K562 (cell line): ENCODE measurements around the gene TPI1. TPM values are rescaled to one million over a fixed set of nuclear protein-coding genes. Genes with fewer than 3 reads are reported as not detected.

Experiments used
- ATAC-seq: fragments of 200-7000 bp; cut with Tn5 transposase; 3 replicates; pipeline ENCODE4 v1.9.1; 2020; ENCODE audit warnings: moderate library complexity
- BruUV-seq: library from RNA; stranded (reverse); fragments of 400-500 nt; replicated peaks from 2 replicates; lab custom pipeline; 2021; lab: Mats Ljungman, UMichigan
- CTCF ChIA-PET: fragments of 300-600 bp; formaldehyde crosslinking; extraction: SDS; loops from one replicate; lab custom pipeline; 2021; ENCODE audit warnings: low intra/inter-chr PET ratio; lab: Yijun Ruan, JAX
- POLR2A ChIA-PET: fragments of 300-600, 350-650 bp; sonication (Branson Sonifier 250); formaldehyde crosslinking; extraction: SDS; loops from one replicate; lab custom pipeline; 2021; ENCODE audit warnings: antibody characterized with exemption, inconsistent platforms; lab: Yijun Ruan, JAX
- DNase-seq, 4 experiments: peaks; one replicate each; pipeline versions ENCODE4 v3.0.0 to v3.0.0-alpha.2; 2011 to 2018; ENCODE audit warnings: low spot score in 3 of 4, mixed read lengths in 3 of 4; ENCODE audit errors: extremely low read depth in 1 of 4
- FAIRE-seq: peaks from 2 replicates; lab custom pipeline; 2011; peaks lifted over from hg19 to GRCh38; lab: Jason Lieb, UNC
- H2AFZ ChIP-seq: 2 replicates; pipeline ENCODE4 v1.6.0; 2011; ENCODE audit warnings: low read depth, low read length, control low read depth, inconsistent platforms
- H3K27ac ChIP-seq: fragments of 200-600 bp; 3 replicates; pipeline ENCODE4 v1.8.0; 2011; ENCODE audit warnings: low read depth, mild to moderate bottlenecking, control low read depth, inconsistent platforms, low read length, moderate library complexity, mixed read lengths; ENCODE audit errors: extremely low read depth
- H3K27me3 ChIP-seq, 2 experiments: fragments of 300-600 bp in 1 of 2; 2 replicates in 1 of 2; 3 replicates in 1 of 2; pipeline versions ENCODE4 v1.6.0 to v1.8.0; 2011; ENCODE audit warnings: inconsistent platforms in 2 of 2, low read length in 2 of 2, mild to moderate bottlenecking in 1 of 2, mixed read lengths in 1 of 2, moderate library complexity in 1 of 2; ENCODE audit not compliant: control insufficient read depth in 2 of 2, insufficient read depth in 2 of 2
- H3K36me3 ChIP-seq: fragments of 300-600 bp; 3 replicates; pipeline ENCODE4 v1.8.0; 2011; ENCODE audit warnings: mild to moderate bottlenecking, low read length, inconsistent platforms; ENCODE audit not compliant: control insufficient read depth, insufficient read depth
- H3K4me1 ChIP-seq, 2 experiments: fragments of 200-600 bp in 1 of 2; replicated peaks in 1 of 2; 2 replicates in 1 of 2; 3 replicates in 1 of 2; pipeline versions ENCODE4 v1.5.1 to v1.8.0; 2011; ENCODE audit warnings: inconsistent platforms in 2 of 2, low read length in 2 of 2, mild to moderate bottlenecking in 1 of 2, mixed read lengths in 1 of 2, moderate library complexity in 1 of 2; ENCODE audit not compliant: control insufficient read depth in 2 of 2, insufficient read depth in 2 of 2
- H3K4me2 ChIP-seq: 2 replicates; pipeline ENCODE4 v1.6.1; 2011; ENCODE audit warnings: low read length, control low read depth, inconsistent platforms, mixed read lengths; ENCODE audit not compliant: insufficient read depth
- H3K4me3 ChIP-seq: fragments of 200-600 bp; sonication (generic), shearing (Covaris generic); 2 replicates; pipeline ENCODE4 v1.5.1; 2016; ENCODE audit warnings: control low read depth, inconsistent platforms
- H3K79me2 ChIP-seq: fragments of 200-600 bp; 3 replicates; pipeline ENCODE4 v1.8.0; 2011; ENCODE audit warnings: low read length, inconsistent platforms; ENCODE audit not compliant: control insufficient read depth, insufficient read depth
- H3K9ac ChIP-seq, 2 experiments: 2 replicates each; pipeline versions ENCODE4 v1.6.0 to v1.6.1; 2011; ENCODE audit warnings: low read depth in 2 of 2, low read length in 2 of 2, control low read depth in 1 of 2, inconsistent platforms in 1 of 2, mild to moderate bottlenecking in 1 of 2, mixed read lengths in 1 of 2; ENCODE audit not compliant: insufficient read depth in 1 of 2
- H3K9me1 ChIP-seq: one replicate; pipeline ENCODE4 v1.6.0; 2011; ENCODE audit warnings: inconsistent platforms, mild to moderate bottlenecking, low read length, moderate library complexity; ENCODE audit not compliant: control insufficient read depth, insufficient read depth
- H3K9me3 ChIP-seq: replicated peaks from 2 replicates; pipeline ENCODE4 v1.5.1; 2011; ENCODE audit warnings: low read depth, low read length, inconsistent platforms; ENCODE audit not compliant: control insufficient read depth, insufficient read depth
- H4K20me1 ChIP-seq: replicated peaks from 2 replicates; pipeline ENCODE4 v1.6.1; 2011; ENCODE audit warnings: low read length, inconsistent platforms, mixed read lengths; ENCODE audit not compliant: control insufficient read depth, insufficient read depth
- CBX8 ChIP-seq: fragments of 200-600 bp; sonication (generic); IDR thresholded peaks from 2 replicates; pipeline ENCODE4 v1.6.1; 2012; ENCODE audit warnings: borderline replicate concordance, mixed run types, low read depth, mild to moderate bottlenecking, moderate library complexity, mixed read lengths, low read length, control low read depth, inconsistent platforms; ENCODE audit not compliant: poor library complexity, severe bottlenecking; ENCODE audit errors: extremely low read depth
- HMG20A ChIP-seq: fragments of 450-650 bp; formaldehyde crosslinking; conservative IDR thresholded peaks from 2 replicates; pipeline ENCODE4 v1.4.0; 2020; ENCODE audit warnings: mild to moderate bottlenecking, mixed read lengths
- KDM2B ChIP-seq: fragments of 250-450 bp; sonication (Bioruptor Pico); IDR thresholded peaks from 2 replicates; pipeline ENCODE4 v1.8.0; 2021; ENCODE audit warnings: mild to moderate bottlenecking, moderate library complexity
- LEF1 ChIP-seq: fragments of 450-650 bp; IDR thresholded peaks from 2 replicates; pipeline ENCODE4 v1.6.1; 2016; ENCODE audit warnings: mild to moderate bottlenecking
- RBM34 ChIP-seq: fragments of 200-400 bp; formaldehyde crosslinking; IDR thresholded peaks from 2 replicates; pipeline ENCODE4 v1.6.1; 2018; ENCODE audit warnings: low read length, borderline replicate concordance; ENCODE audit not compliant: insufficient read depth
- TAF1 ChIP-seq: IDR thresholded peaks from 2 replicates; pipeline ENCODE4 v1.6.1; 2011; ENCODE audit warnings: mild to moderate bottlenecking, low read length, moderate library complexity; ENCODE audit not compliant: insufficient read depth, control insufficient read depth, severe bottlenecking; ENCODE audit errors: extremely low read depth
- ZNF124 ChIP-seq: sonication (generic); formaldehyde crosslinking; IDR thresholded peaks from 2 replicates; pipeline ENCODE4 v1.8.1; 2022; ENCODE audit warnings: missing genetic modification reagents
- ZNF146 ChIP-seq: IDR thresholded peaks from one replicate; pipeline ENCODE4 v1.6.1; 2018; ENCODE audit warnings: missing compliant biosample characterization; ENCODE audit not compliant: unreplicated experiment
- ZNF76 ChIP-seq: fragments of 250-450 bp; sonication (Bioruptor Pico); IDR thresholded peaks from 2 replicates; pipeline ENCODE4 v1.4.0; 2020; ENCODE audit warnings: mild to moderate bottlenecking, moderate library complexity, borderline replicate concordance
- ZSCAN29 ChIP-seq: fragments of 450-650 bp; IDR thresholded peaks from 2 replicates; pipeline ENCODE4 v1.6.1; 2017
- WGBS: fragments of 100-300 bp; shearing (Covaris generic); methylation state at CpG from one replicate; pipeline ENCODE4 v1.1.6; 2016; ENCODE audit warnings: low coverage, mixed read lengths; ENCODE audit not compliant: insufficient coverage; ENCODE audit errors: missing lambda C conversion rate; 5-methylcytosine and 5-hydroxymethylcytosine counted together
- in situ Hi-C: fragments of 300-500 bp; cut with MboI; formaldehyde crosslinking; loops from 4 replicates; pipeline ENCODE4 v1.15.0; 2018; ENCODE audit warnings: inconsistent platforms, mixed read lengths
- intact Hi-C: fragments of 100-400 bp; cut with micrococcal nuclease; formaldehyde crosslinking; loops from 2 replicates; pipeline ENCODE4 v1.14.2; 2022
- polyA plus RNA-seq, 8 experiments: library from polyadenylated mRNA; depleted of rRNA in 4 of 8; stranded (reverse) in 5 of 8; unstranded in 3 of 8; fragments of >200 nt; fragmentation: Nextera tagmentation in 2 of 8; fragmentation: Illumina TruSeq in 1 of 8; extraction: Ambion mirVana in 2 of 8; extraction: Trizol in 1 of 8; gene quantifications; 2 replicates each; pipeline versions ENCODE4 v1.2.1 to v1.2.3, GENCODE V29; 2011 to 2014; ENCODE audit warnings: inconsistent platforms in 1 of 8, missing spikeins in 1 of 8
- total RNA-seq, 7 experiments: library from RNA; depleted of rRNA in 6 of 7; stranded (reverse); fragments of >200 nt in 6 of 7; fragmentation: Illumina TruSeq in 2 of 7; extraction: Trizol in 2 of 7; gene quantifications; 2 replicates each; pipeline versions ENCODE4 v1.2.1 to v1.2.3, GENCODE V29; 2011 to 2021; ENCODE audit warnings: low replicate concordance in 1 of 7
- TF ChIP-seq, protein P1 (sequence below), 2 experiments: IDR thresholded peaks; 2 replicates each; pipeline ENCODE4 v1.6.1; 2012; ENCODE audit warnings: improper control_type of control experiment in 2 of 2, low read depth in 2 of 2, low read length in 2 of 2, borderline replicate concordance in 1 of 2
- TF ChIP-seq, protein P2 (sequence below): sonication (generic); formaldehyde crosslinking; IDR thresholded peaks from 2 replicates; pipeline ENCODE4 v1.8.0; 2022; ENCODE audit warnings: mild to moderate bottlenecking, missing genetic modification reagents
- TF ChIP-seq, protein P3 (sequence below): sonication (generic); formaldehyde crosslinking; IDR thresholded peaks from 2 replicates; pipeline ENCODE4 v1.8.0; 2022; ENCODE audit warnings: mild to moderate bottlenecking, missing genetic modification reagents

Gene TPI1
- total and polyA plus RNA-seq, 9 of the 15 experiments (the other 6 are each of a cell fraction or from before 2014, with no cell fraction given) = 662 to 4,971 (median 892) TPM

DNA sequence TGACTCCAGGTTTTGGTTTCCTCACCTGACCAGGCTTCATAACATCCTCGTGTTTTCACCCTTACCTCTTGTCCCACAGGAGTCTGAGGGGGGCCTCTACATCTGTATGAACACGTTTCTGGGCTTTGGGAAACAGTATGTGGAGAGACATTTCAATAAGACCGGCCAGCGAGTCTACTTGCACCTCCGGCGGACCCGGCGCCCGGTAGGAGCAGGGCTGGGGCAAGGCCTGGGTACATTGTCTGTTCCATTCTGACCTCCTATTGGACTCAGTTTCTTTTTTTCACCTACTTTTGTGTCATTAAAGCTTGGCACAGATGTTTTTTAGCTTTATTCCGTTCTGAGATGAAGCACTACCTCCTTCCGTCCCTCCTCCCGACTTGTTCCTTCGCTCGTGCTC lies 12.0 kb upstream of the TPI1 start:
- WGBS = 82% methylated on average over 9 of the region's 14 CpGs
- Histone ChIP-seq H3K4me1 (peaks cover 8 to 10% of the 10 kb centered on the region in 2 experiments; a peak in 4 of 5 replicates), H3K27ac (no peak overlapping the region), H4K20me1 (no peaks in the 10 kb centered on the region; the same call in 1 of the 2 replicates), H3K27me3 (no peaks in the 10 kb centered on the region), H3K4me3 (no peak overlapping the region), H3K9me3 (no peaks in the 10 kb centered on the region), H3K79me2 (peaks cover 35% of the 10 kb centered on the region), H3K4me2 (no peak overlapping the region), H3K9me1 (peaks cover 3% of the 10 kb centered on the region), H3K9ac (no peak overlapping the region), H2AFZ (no peak overlapping the region), H3K36me3 (peaks cover 64% of the 10 kb centered on the region)
- ChIA-PET POLR2A (interaction anchor here (0.6 to 7.4 kb wide), 2 partner anchors 12 to 13 kb away, joined by 3 to 174 read pairs; partner anchors contain the start of genes SPSB2 and TPI1), CTCF (no interaction called here)
- ATAC-seq = no peak
- intact Hi-C loops = no loop called here
- no TSS peak for BruUV-seq
- TF ChIP-seq TAF1 (no peak), ZNF76 (no peak), KDM2B (CRISPR knock-in tag) (no peak), ZNF146 (CRISPR knock-in tag) (no peak), ZNF124 (no peak), LEF1 (no peak), CBX8 (no peak), ZSCAN29 (no peak), HMG20A (no peak), RBM34 (no peak)
- TF ChIP-seq, protein P1, sequence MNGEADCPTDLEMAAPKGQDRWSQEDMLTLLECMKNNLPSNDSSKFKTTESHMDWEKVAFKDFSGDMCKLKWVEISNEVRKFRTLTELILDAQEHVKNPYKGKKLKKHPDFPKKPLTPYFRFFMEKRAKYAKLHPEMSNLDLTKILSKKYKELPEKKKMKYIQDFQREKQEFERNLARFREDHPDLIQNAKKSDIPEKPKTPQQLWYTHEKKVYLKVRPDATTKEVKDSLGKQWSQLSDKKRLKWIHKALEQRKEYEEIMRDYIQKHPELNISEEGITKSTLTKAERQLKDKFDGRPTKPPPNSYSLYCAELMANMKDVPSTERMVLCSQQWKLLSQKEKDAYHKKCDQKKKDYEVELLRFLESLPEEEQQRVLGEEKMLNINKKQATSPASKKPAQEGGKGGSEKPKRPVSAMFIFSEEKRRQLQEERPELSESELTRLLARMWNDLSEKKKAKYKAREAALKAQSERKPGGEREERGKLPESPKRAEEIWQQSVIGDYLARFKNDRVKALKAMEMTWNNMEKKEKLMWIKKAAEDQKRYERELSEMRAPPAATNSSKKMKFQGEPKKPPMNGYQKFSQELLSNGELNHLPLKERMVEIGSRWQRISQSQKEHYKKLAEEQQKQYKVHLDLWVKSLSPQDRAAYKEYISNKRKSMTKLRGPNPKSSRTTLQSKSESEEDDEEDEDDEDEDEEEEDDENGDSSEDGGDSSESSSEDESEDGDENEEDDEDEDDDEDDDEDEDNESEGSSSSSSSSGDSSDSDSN (IDR thresholded peaks at IDR 0.05; ENCODE audit: borderline replicate concordance in 1 of 2, low read depth in 2 of 2, low read length in 2 of 2) = no peak
- TF ChIP-seq, protein P2, sequence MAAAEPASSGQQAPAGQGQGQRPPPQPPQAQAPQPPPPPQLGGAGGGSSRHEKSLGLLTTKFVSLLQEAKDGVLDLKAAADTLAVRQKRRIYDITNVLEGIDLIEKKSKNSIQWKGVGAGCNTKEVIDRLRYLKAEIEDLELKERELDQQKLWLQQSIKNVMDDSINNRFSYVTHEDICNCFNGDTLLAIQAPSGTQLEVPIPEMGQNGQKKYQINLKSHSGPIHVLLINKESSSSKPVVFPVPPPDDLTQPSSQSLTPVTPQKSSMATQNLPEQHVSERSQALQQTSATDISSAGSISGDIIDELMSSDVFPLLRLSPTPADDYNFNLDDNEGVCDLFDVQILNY = no peak
- TF ChIP-seq, protein P3, sequence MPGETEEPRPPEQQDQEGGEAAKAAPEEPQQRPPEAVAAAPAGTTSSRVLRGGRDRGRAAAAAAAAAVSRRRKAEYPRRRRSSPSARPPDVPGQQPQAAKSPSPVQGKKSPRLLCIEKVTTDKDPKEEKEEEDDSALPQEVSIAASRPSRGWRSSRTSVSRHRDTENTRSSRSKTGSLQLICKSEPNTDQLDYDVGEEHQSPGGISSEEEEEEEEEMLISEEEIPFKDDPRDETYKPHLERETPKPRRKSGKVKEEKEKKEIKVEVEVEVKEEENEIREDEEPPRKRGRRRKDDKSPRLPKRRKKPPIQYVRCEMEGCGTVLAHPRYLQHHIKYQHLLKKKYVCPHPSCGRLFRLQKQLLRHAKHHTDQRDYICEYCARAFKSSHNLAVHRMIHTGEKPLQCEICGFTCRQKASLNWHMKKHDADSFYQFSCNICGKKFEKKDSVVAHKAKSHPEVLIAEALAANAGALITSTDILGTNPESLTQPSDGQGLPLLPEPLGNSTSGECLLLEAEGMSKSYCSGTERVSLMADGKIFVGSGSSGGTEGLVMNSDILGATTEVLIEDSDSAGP (CRISPR knock-in tag) = no peak
- FAIRE-seq = no peak
- DNase-seq = no peak
- in situ Hi-C loops = no loop called here
